H1 (cell line): ENCODE data around the gene INO80C. TPM values are rescaled to one million over a fixed set of nuclear protein-coding genes. Genes with fewer than 3 reads are reported as not detected.
"Not testable (repeated sequence)": the region's sequence is repeated elsewhere in the genome, so short reads cannot be mapped to it uniquely, and the experiment has no call there.

Source experiments
- CTCF ChIA-PET: fragments of 300-600 bp; sonication (Branson Sonifier 250); formaldehyde crosslinking; loops from one replicate; lab custom pipeline; 2021; ENCODE audit not compliant: partially characterized antibody; lab: Charles Lee
- POLR2A ChIA-PET: fragments of 300-600 bp; sonication (Branson Sonifier 250); formaldehyde crosslinking; loops from one replicate; lab custom pipeline; 2021; ENCODE audit warnings: inconsistent platforms; ENCODE audit not compliant: partially characterized antibody; lab: Charles Lee
- DNase-seq, 2 experiments: peaks; one replicate each; pipeline versions ENCODE4 v3.0.0 to v3.0.0-alpha.2; 2010 to 2022; ENCODE audit warnings: low spot score in 2 of 2, low read depth in 1 of 2, mixed read lengths in 1 of 2
- FAIRE-seq: peaks from 2 replicates; lab custom pipeline; 2011; peaks lifted over from hg19 to GRCh38; lab: Jason Lieb, UNC
- H2AFZ ChIP-seq: 2 replicates; pipeline ENCODE4 v1.8.1; 2012; ENCODE audit warnings: low read length, inconsistent platforms
- H2AK5ac ChIP-seq: 2 replicates; pipeline ENCODE4 v1.6.1; 2013; ENCODE audit warnings: low read depth, low read length
- H2BK120ac ChIP-seq: replicated peaks from 2 replicates; pipeline ENCODE3; 2013; ENCODE audit warnings: low read depth, low read length, inconsistent platforms
- H2BK12ac ChIP-seq: 2 replicates; pipeline ENCODE4 v1.6.1; 2013; ENCODE audit warnings: low read depth, low read length
- H2BK15ac ChIP-seq: 2 replicates; pipeline ENCODE4 v1.6.1; 2013; ENCODE audit warnings: low read length
- H2BK20ac ChIP-seq: 2 replicates; pipeline ENCODE4 v1.6.1; 2013; ENCODE audit warnings: low read length
- H2BK5ac ChIP-seq: 2 replicates; pipeline ENCODE4 v1.6.1; 2013; ENCODE audit warnings: low read depth, low read length
- H3K14ac ChIP-seq: 2 replicates; pipeline ENCODE4 v1.6.1; 2013; ENCODE audit warnings: inconsistent platforms; ENCODE audit not compliant: insufficient read length
- H3K18ac ChIP-seq: 2 replicates; pipeline ENCODE4 v1.6.1; 2013; ENCODE audit warnings: low read length; ENCODE audit errors: extremely low read depth
- H3K23ac ChIP-seq: 2 replicates; pipeline ENCODE4 v1.6.1; 2013; ENCODE audit warnings: inconsistent platforms; ENCODE audit not compliant: insufficient read length
- H3K23me2 ChIP-seq: 2 replicates; pipeline ENCODE4 v1.6.1; 2013; ENCODE audit warnings: low read depth, low read length
- H3K27ac ChIP-seq: 2 replicates; pipeline ENCODE4 v1.6.1; 2011; ENCODE audit warnings: low read depth, low read length, inconsistent platforms
- H3K27me3 ChIP-seq, 4 experiments: replicated peaks in 1 of 4; 1 replicate in 1 of 4; 2 replicates in 3 of 4; pipeline versions ENCODE4 v1.6.1 to v1.8.1; 2011 to 2013; ENCODE audit warnings: low read length in 3 of 4, mild to moderate bottlenecking in 3 of 4, inconsistent platforms in 2 of 4, mixed read lengths in 2 of 4, moderate library complexity in 1 of 4; ENCODE audit not compliant: control insufficient read depth in 3 of 4, insufficient read depth in 3 of 4; ENCODE audit errors: extremely low read depth in 1 of 4
- H3K36me3 ChIP-seq, 4 experiments: 2 replicates each; pipeline versions ENCODE4 v1.6.1 to v1.8.1; 2011 to 2013; ENCODE audit warnings: mild to moderate bottlenecking in 4 of 4, low read length in 3 of 4, moderate library complexity in 2 of 4, control low read depth in 1 of 4, inconsistent platforms in 1 of 4; ENCODE audit not compliant: insufficient read depth in 4 of 4, control insufficient read depth in 2 of 4
- H3K4ac ChIP-seq: replicated peaks from 2 replicates; pipeline ENCODE3; 2013; ENCODE audit warnings: low read length, low read depth, mixed read lengths, inconsistent platforms; ENCODE audit not compliant: insufficient read length
- H3K4me1 ChIP-seq, 4 experiments: replicated peaks in 1 of 4; 1 replicate in 1 of 4; 2 replicates in 3 of 4; pipeline versions ENCODE4 v1.6.1 to v1.8.1; 2011 to 2013; ENCODE audit warnings: low read length in 3 of 4, inconsistent platforms in 2 of 4, mixed read lengths in 1 of 4; ENCODE audit not compliant: insufficient read depth in 4 of 4, control insufficient read depth in 3 of 4
- H3K4me2 ChIP-seq, 2 experiments: 2 replicates each; pipeline versions ENCODE4 v1.6.1 to v1.8.1; 2011 to 2013; ENCODE audit warnings: low read depth in 2 of 2, low read length in 2 of 2, control low read depth in 1 of 2, inconsistent platforms in 1 of 2, mild to moderate bottlenecking in 1 of 2; ENCODE audit not compliant: insufficient read depth in 1 of 2
- H3K4me3 ChIP-seq, 4 experiments: fragments of 200-600, 300-600 bp in 1 of 4; sonication (generic), shearing (Covaris generic), sonication (Bioruptor Twin) in 1 of 4; 2 replicates each; pipeline versions ENCODE4 v1.5.1 to v1.8.1; 2011 to 2016; ENCODE audit warnings: low read length in 4 of 4, low read depth in 3 of 4, control low read depth in 2 of 4, inconsistent platforms in 2 of 4, mild to moderate bottlenecking in 2 of 4, mixed read lengths in 1 of 4, moderate library complexity in 1 of 4; ENCODE audit not compliant: insufficient read depth in 2 of 4; ENCODE audit errors: extremely low read depth in 1 of 4
- H3K56ac ChIP-seq: replicated peaks from 2 replicates; pipeline ENCODE3; 2013; ENCODE audit warnings: low read depth, mild to moderate bottlenecking, mixed read lengths, low read length, inconsistent platforms; ENCODE audit not compliant: insufficient read length
- H3K79me1 ChIP-seq: 2 replicates; pipeline ENCODE4 v1.6.1; 2013; ENCODE audit warnings: low read depth, low read length, control low read depth
- H3K79me2 ChIP-seq, 2 experiments: 2 replicates each; pipeline versions ENCODE4 v1.6.1 to v1.8.1; 2012 to 2013; ENCODE audit warnings: low read length in 2 of 2, mild to moderate bottlenecking in 2 of 2, inconsistent platforms in 1 of 2; ENCODE audit not compliant: insufficient read depth in 2 of 2, control insufficient read depth in 1 of 2
- H3K9ac ChIP-seq, 4 experiments: replicated peaks in 1 of 4; 1 replicate in 1 of 4; 2 replicates in 3 of 4; pipeline versions ENCODE4 v1.6.1 to v1.8.1; 2011 to 2013; ENCODE audit warnings: low read depth in 3 of 4, low read length in 3 of 4, control low read depth in 2 of 4, mild to moderate bottlenecking in 2 of 4, moderate library complexity in 2 of 4, inconsistent platforms in 1 of 4; ENCODE audit errors: extremely low read depth in 1 of 4
- H3K9me3 ChIP-seq, 2 experiments: 2 replicates each; pipeline versions ENCODE4 v1.6.1 to v1.8.1; 2012 to 2013; ENCODE audit warnings: mild to moderate bottlenecking in 2 of 2, moderate library complexity in 2 of 2, control low read depth in 1 of 2, inconsistent platforms in 1 of 2, low read depth in 1 of 2, low read length in 1 of 2, mixed read lengths in 1 of 2; ENCODE audit not compliant: insufficient read depth in 2 of 2
- H4K20me1 ChIP-seq, 2 experiments: replicated peaks in 1 of 2; 2 replicates each; pipeline versions ENCODE3 to v1.8.1; 2011 to 2013; ENCODE audit warnings: inconsistent platforms in 2 of 2, low read length in 2 of 2, mild to moderate bottlenecking in 1 of 2; ENCODE audit not compliant: insufficient read depth in 2 of 2, control insufficient read depth in 1 of 2
- H4K5ac ChIP-seq: 2 replicates; pipeline ENCODE4 v1.6.1; 2013; ENCODE audit warnings: low read length, low read depth, mixed read lengths, inconsistent platforms; ENCODE audit not compliant: insufficient read length
- H4K8ac ChIP-seq: 2 replicates; pipeline ENCODE4 v1.8.0; 2013; ENCODE audit warnings: mild to moderate bottlenecking, moderate library complexity, low read length, inconsistent platforms; ENCODE audit not compliant: insufficient read depth; ENCODE audit errors: extremely low read depth
- H4K91ac ChIP-seq: replicated peaks from 2 replicates; pipeline ENCODE3; 2013; ENCODE audit warnings: low read length, mixed read lengths, inconsistent platforms; ENCODE audit not compliant: insufficient read length
- WGBS, 2 experiments: shearing (Covaris generic) in 1 of 2; methylation state at CpG; one replicate each; pipeline versions ENCODE4 v1.1.6 to v1.1.7; 2013 to 2015; ENCODE audit warnings: low lambda C conversion rate in 2 of 2, mixed read lengths in 2 of 2, inconsistent platforms in 1 of 2, low coverage in 1 of 2, missing lambda C conversion rate in 1 of 2; ENCODE audit not compliant: insufficient replicate concordance in 2 of 2, insufficient coverage in 1 of 2, insufficient read length in 1 of 2; ENCODE audit errors: extremely low coverage in 1 of 2, missing lambda C conversion rate in 1 of 2; 5-methylcytosine and 5-hydroxymethylcytosine counted together
- polyA plus RNA-seq, 7 experiments: library from polyadenylated mRNA; depleted of rRNA in 3 of 7; stranded (reverse) in 5 of 7; unstranded in 2 of 7; fragments of >200 nt in 5 of 7; fragments of 200-250 nt in 2 of 7; gene quantifications; 1 replicate in 5 of 7; 2 replicates in 1 of 7; 4 replicates in 1 of 7; pipeline versions ENCODE4 v1.2.1 to v1.2.3, GENCODE V29; 2011 to 2013; ENCODE audit warnings: missing spikeins in 2 of 7, mixed read lengths in 2 of 7
- total RNA-seq: library from RNA; stranded (reverse); fragmentation: NEBNext Ultra II Directional; extraction: Animal tissue kit (Norgen Biotek cat#: 25700); gene quantifications from 2 replicates; pipeline ENCODE4 v1.2.1, GENCODE V29; 2021

INO80C gene
- total and polyA plus RNA-seq, 2 of the 8 experiments (the other 6 are each of a cell fraction or from before 2014, with no cell fraction given): 30.1 to 48.9 TPM

DNA sequence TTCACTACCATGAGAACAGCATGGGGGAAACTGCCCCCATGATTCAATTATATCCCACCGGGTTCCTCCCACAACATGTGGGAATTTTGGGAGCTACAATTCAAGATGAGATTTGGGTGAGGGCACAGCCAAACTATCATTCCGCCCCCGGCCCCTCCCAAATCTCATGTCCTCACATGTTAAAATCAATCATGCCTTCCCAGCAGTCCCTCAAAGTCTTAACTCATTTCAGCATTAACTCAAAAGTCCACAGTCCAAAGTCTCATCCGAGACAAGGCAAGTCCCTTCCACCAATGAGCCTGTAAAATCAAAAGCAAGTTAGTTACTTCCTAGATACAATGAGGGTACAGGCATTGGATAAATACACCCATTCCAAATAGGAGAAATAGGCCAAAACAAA, 10.2 kb downstream of the INO80C start:
- Histone ChIP-seq H3K4me2 (peak overlapping the region in 1 of 2 experiments; percentile 72; a peak in 2 of 4 replicates), H2BK5ac (0 out of 2 replicates have a peak overlapping the region, but pooled peaks have one; percentile 85), H3K4me3 (peak overlapping the region in 1 of 4 experiments; percentile 44; a peak in 2 of 8 replicates), H3K4me1 (peaks cover 10 to 36% (median 27%) of the 10 kb centered on the region in 4 experiments), H3K79me2 (peaks cover 6 to 86% of the 10 kb centered on the region in 2 experiments; a peak in 3 of 4 replicates)
- H2BK15ac ChIP-seq, H3K56ac ChIP-seq, H3K23ac ChIP-seq, H3K27me3 ChIP-seq, H3K36me3 ChIP-seq, H2BK20ac ChIP-seq, H3K9ac ChIP-seq, H3K14ac ChIP-seq, H4K5ac ChIP-seq, H4K8ac ChIP-seq, H3K79me1 ChIP-seq, H4K20me1 ChIP-seq, FAIRE-seq, H3K18ac ChIP-seq, DNase-seq, H3K9me3 ChIP-seq, H3K4ac ChIP-seq, H2BK120ac ChIP-seq, H2BK12ac ChIP-seq, H3K27ac ChIP-seq, H2AK5ac ChIP-seq, H4K91ac ChIP-seq, H3K23me2 ChIP-seq, H2AFZ ChIP-seq: not testable (repeated sequence)
- ChIA-PET CTCF (interaction anchor here (0.7 to 1.5 kb wide), 3 partner anchors 67 to 102 kb away, joined by 3 read pairs; no protein-coding TSS in a partner anchor), POLR2A (interaction anchor here (0.8 to 1.2 kb wide), 5 partner anchors 9 to 94 kb away, joined by 3 read pairs; partner anchors contain the start of genes GALNT1 and INO80C)
- WGBS, 2 experiments: 86% methylated on average over 4 of the region's 4 CpGs; no CpG with 5 or more reads in 1 of the 2 experiments
